NT2/D1 (cell line): ENCODE results near the gene ADAMTS16.

Source experiments
- DNase-seq: peaks from one replicate; pipeline ENCODE4 v3.0.0-alpha.2; 2011; ENCODE audit warnings: low read depth, low spot score
- H3K27me3 ChIP-seq: 2 replicates; pipeline ENCODE4 v1.6.0; 2011; ENCODE audit warnings: mild to moderate bottlenecking; ENCODE audit not compliant: insufficient read length, insufficient read depth
- H3K36me3 ChIP-seq: 2 replicates; pipeline ENCODE4 v1.6.1; 2011; ENCODE audit warnings: mild to moderate bottlenecking, low read length, mixed read lengths; ENCODE audit not compliant: insufficient read depth, insufficient read length
- H3K4me1 ChIP-seq: 2 replicates; pipeline ENCODE4 v1.5.1; 2011; ENCODE audit not compliant: insufficient read depth, insufficient read length
- H3K4me3 ChIP-seq: 2 replicates; pipeline ENCODE4 v1.5.1; 2011; ENCODE audit warnings: low read depth; ENCODE audit not compliant: insufficient read length
- H3K9ac ChIP-seq: 2 replicates; pipeline ENCODE4 v1.6.0; 2011; ENCODE audit warnings: low read depth; ENCODE audit not compliant: insufficient read length
- H3K9me3 ChIP-seq: 2 replicates; pipeline ENCODE4 v1.5.1; 2011; ENCODE audit warnings: mild to moderate bottlenecking, low read length; ENCODE audit not compliant: insufficient read depth
- SUZ12 ChIP-seq: IDR thresholded peaks from 2 replicates; pipeline ENCODE4 v1.6.1; 2011; ENCODE audit not compliant: insufficient read length, insufficient read depth; ENCODE audit errors: extremely low read depth
- YY1 ChIP-seq: IDR thresholded peaks from 2 replicates; pipeline ENCODE4 v1.6.1; 2011; ENCODE audit not compliant: insufficient read length, insufficient read depth
- ZNF274 ChIP-seq: IDR thresholded peaks from 2 replicates; pipeline ENCODE4 v1.6.1; 2011; ENCODE audit warnings: mild to moderate bottlenecking, low read depth, low read length

ADAMTS16 gene

DNA sequence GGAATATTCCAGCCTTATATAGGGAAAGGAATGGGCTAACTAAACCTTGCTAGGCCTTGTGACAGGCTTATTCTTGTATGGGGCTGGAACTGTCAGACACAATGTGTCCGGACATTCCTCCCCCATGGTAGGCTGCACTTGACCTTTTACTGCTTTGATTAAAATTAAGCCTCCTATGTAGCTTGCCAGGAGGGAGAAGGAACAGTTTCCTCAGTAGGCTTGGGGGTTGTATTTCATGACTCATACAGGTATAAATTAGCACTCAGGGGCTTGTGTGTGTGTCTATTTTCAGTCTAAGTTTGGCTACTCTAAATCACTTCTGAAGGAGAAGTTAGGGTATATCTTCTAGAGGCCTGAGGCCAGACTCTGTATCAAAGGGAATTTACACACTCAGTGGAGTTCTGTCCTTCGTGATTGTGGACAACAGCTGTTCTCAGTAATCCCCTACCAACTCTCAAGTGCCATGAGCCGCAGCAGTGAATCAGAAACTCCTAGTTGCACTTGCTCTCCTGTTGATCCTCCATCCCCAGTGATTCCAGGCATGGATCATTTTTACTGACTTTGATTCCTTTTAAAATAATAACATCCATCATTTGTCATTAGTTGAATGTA, 16.4 kb downstream of the ADAMTS16 start:
- Histone ChIP-seq H3K9ac (no peak overlapping the region), H3K36me3 (no peaks in the 10 kb centered on the region), H3K27me3 (no peaks in the 10 kb centered on the region), H3K4me1 (no peaks in the 10 kb centered on the region), H3K9me3 (no peaks in the 10 kb centered on the region), H3K4me3 (no peak overlapping the region)
- DNase-seq, result no peak
- TF ChIP-seq ZNF274, result no peak
- no peak for TF ChIP-seq SUZ12
- TF ChIP-seq YY1, result no peak

DNA sequence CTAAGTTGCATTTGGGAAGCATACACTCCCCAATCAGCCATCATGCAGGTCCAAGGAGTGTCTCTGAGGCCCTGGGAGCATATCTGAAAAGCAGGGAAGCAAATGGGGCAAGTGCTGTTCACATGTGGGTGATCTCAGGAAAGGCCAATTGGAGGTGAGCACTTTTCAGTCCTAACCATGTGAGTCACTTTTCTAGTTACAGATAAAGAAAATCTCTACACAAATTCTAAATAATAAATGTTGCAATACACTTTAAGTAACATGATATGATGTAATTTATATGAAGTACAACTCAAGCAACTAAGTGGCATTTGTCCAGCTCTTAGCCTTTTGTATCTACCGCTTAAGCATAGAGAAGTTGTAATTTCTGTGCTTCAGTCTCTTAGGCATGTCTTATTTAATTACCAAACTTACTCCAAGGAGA, 18.4 kb downstream of the ADAMTS16 start:
- Histone ChIP-seq H3K9me3 (no peaks in the 10 kb centered on the region), H3K4me1 (no peaks in the 10 kb centered on the region), H3K4me3 (no peak overlapping the region), H3K27me3 (no peaks in the 10 kb centered on the region), H3K9ac (no peak overlapping the region), H3K36me3 (no peaks in the 10 kb centered on the region)
- TF ChIP-seq YY1, result no peak
- no peak for TF ChIP-seq ZNF274
- no peak for DNase-seq

DNA sequence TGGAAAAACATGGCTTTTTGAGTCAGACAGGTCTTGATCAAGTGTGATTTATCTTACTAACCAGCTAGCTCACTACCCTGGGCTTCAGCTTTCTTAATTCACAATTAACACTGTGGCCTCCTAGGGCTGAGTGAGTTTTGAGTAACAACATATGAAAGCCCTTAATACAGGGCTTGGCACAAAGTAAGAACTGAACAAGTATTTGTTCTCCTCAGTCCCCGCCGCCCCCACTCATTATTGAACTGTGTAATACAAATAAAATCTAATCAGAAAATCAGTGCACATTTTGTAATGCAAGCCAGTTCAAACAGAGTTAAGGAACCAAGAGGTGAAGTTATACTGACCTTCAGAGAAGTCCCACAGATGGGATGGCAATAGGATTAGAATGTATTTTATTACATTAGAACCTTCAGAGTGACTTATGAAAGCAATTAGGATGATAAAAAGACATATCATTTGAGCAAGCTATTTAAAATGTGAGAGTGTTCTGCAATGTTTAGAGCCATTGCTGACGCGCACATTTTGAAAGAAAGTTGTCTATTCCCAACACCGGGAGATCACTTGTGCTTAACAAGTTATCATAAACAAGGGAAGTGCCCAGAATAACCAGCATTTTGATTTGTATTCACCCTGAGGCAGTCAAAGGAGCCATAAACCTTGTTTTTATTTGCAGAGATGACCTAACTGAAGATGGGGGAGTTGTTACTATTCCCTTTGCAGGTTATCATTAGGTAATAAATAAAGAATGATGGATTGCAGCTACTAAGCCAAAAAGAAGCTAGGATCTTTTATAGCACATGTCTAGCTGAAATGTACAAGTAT, 19.4 kb downstream of the ADAMTS16 start:
- Histone ChIP-seq H3K4me3 (no peak overlapping the region), H3K9me3 (no peaks in the 10 kb centered on the region), H3K9ac (no peak overlapping the region), H3K27me3 (no peaks in the 10 kb centered on the region), H3K4me1 (no peaks in the 10 kb centered on the region), H3K36me3 (no peaks in the 10 kb centered on the region)
- DNase-seq, result no peak
- TF ChIP-seq YY1 (no peak), ZNF274 (no peak), SUZ12 (no peak)

DNA sequence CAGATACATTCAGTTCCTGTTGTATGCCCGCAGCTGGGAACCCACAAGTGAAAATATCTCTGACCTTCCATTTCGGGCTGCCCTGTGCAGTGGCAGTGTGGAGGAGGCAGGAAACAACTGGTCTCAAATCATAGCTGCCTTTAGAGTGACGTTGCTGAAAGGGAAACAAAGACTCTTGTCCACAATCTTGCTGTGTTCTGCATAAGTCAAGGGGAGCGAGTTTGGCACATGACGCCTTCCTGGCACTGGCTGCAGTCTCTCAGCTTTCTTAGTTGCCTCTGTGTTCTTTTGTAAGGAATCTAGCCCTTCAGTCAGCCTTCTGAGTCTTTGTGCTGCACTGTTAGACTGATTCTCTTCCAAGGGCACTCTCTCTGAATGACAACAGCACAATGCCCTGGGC, 24.0 kb downstream of the ADAMTS16 start:
- no peak for DNase-seq
- no peaks in the 10 kb centered on the region for H3K4me1 ChIP-seq
- no peaks in the 10 kb centered on the region for H3K36me3 ChIP-seq
- H3K4me3 ChIP-seq, result no peak overlapping the region
- H3K27me3 ChIP-seq, result no peaks in the 10 kb centered on the region
- no peak overlapping the region for H3K9ac ChIP-seq
- H3K9me3 ChIP-seq, result no peaks in the 10 kb centered on the region
- TF ChIP-seq SUZ12 (no peak), YY1 (no peak), ZNF274 (no peak)

DNA sequence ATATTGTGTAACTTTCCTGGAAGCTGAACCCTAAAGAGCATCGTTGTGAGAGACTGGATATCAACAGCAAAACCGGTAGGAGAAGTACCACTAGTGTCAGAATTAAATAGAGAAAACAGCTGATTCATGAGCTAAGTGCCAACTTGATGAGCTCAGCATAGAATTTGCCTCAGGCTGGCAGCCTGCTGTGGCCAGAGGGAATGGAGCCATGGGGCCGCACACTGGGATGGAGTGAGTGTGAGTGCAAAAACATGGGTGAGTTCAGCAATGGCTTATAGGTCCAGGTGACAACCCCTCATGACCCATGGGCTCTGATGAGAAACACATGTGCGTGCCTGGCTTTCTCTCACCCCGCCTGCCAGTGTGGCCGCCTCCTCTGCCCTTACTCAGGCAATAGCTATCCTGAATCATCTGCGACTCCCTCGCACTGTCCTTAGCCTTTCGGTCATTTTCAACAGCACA, 25.4 kb downstream of the ADAMTS16 start:
- TF ChIP-seq ZNF274 (no peak), SUZ12 (no peak), YY1 (no peak)

DNA sequence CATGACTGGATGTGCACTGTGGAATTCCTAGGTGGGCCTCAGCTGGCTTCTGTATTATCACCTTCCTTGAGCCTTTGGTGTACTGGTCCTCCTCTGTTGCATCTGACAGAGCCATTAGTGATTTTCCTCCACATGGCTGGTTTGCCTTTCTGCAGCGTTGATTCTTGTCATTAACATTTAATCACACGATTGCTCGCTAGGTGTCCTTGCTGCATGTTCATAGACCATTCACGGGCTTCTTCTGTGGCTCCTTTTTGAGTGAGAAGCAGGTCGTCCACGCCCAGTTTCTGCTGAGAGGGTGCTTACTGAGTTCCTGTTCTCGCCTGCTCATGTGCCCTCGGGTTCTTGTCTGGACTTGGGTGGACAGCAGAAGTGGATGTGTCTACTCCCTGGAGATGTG, 29.3 kb downstream of the ADAMTS16 start:
- no peak overlapping the region for H3K4me3 ChIP-seq
- H3K36me3 ChIP-seq, result no peaks in the 10 kb centered on the region
- TF ChIP-seq SUZ12 (no peak), ZNF274 (no peak), YY1 (no peak)

More for the DNA sequence above, 25.4 kb downstream of the ADAMTS16 start:
- H3K27me3 ChIP-seq, result no peaks in the 10 kb centered on the region
- H3K4me3 ChIP-seq, result no peak overlapping the region
- H3K36me3 ChIP-seq, result no peaks in the 10 kb centered on the region
- no peak overlapping the region for H3K9ac ChIP-seq
- DNase-seq, result no peak
- no peaks in the 10 kb centered on the region for H3K4me1 ChIP-seq
- no peaks in the 10 kb centered on the region for H3K9me3 ChIP-seq

DNA sequence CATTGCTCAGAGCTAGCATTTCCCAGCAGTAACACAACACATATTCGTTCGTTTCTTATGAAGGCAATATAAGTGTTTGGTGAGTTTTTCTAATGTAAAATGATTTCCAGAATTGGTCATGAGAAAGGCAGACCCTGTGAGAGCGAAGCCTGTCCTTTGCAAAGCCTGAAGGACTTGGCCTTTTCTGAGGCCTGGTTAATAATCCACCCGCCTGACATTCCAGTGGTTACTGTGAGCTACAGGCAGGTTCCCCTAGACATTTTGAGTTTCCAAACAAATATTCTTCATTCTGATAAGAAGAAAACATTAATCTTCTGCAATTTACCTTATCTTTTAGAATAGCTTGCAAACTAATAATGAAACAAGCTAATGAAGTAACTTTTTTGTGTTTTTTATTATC, 38.0 kb downstream of the ADAMTS16 start:
- TF ChIP-seq ZNF274, result no peak
- H3K36me3 ChIP-seq, result no peaks in the 10 kb centered on the region
- no peaks in the 10 kb centered on the region for H3K9me3 ChIP-seq
- peaks cover 1% of the 10 kb centered on the region for H3K4me1 ChIP-seq
- H3K9ac ChIP-seq, result no peak overlapping the region
- no peak for DNase-seq
- H3K27me3 ChIP-seq, result no peaks in the 10 kb centered on the region
- no peak overlapping the region for H3K4me3 ChIP-seq

More for the DNA sequence above, 29.3 kb downstream of the ADAMTS16 start:
- Histone ChIP-seq H3K4me1 (no peaks in the 10 kb centered on the region), H3K9me3 (no peaks in the 10 kb centered on the region), H3K9ac (no peak overlapping the region), H3K27me3 (no peaks in the 10 kb centered on the region)
- DNase-seq, result no peak
